Esophagus muscularis mucosa (tissue), 3 donors: ENCODE data around the gene REG4.

Experiments
- POLR2A ChIP-seq: fragments of 450-650 bp; IDR thresholded peaks from one replicate; pipeline ENCODE4 v1.6.1; 2017; ENCODE audit warnings: antibody characterized with exemption, moderate library complexity, mild to moderate bottlenecking, low read depth
- POLR2AphosphoS5 ChIP-seq, 2 donors: sonication (generic); formaldehyde crosslinking; IDR thresholded peaks; one replicate each; pipeline ENCODE4 v1.6.1; 2017; ENCODE audit warnings: antibody characterized with exemption in 2 of 2
- TF ChIP-seq, protein P1 (sequence below), 3 experiments: fragments of 200-600 bp in 2 of 3; fragments of 450-650 bp in 1 of 3; sonication (generic) in 2 of 3; IDR thresholded peaks; one replicate each; pipeline ENCODE4 v1.5.1; 2017 to 2019; ENCODE audit warnings: antibody characterized with exemption in 3 of 3, mild to moderate bottlenecking in 2 of 3, moderate library complexity in 1 of 3

DNA sequence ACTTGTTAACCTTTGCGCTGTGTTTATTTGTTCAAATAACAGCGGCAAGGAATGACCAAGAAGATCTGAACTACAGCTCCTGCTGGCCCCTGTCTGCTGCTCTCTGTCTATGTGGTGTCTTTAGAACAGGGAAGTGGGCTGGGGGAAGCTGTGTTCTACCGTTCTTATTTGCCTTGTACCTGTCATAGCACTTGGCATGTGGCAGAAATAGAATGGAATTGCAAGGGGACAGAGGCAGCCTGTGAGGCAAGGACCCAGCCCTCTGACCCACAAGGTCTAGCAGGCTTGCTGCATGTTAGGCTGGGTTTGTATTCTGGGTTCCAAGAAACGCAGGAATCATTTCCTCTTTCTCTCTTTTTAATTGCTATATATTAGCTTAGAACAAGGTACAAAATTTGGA, 63.2 kb downstream of the REG4 start:
- TF ChIP-seq, protein P1, sequence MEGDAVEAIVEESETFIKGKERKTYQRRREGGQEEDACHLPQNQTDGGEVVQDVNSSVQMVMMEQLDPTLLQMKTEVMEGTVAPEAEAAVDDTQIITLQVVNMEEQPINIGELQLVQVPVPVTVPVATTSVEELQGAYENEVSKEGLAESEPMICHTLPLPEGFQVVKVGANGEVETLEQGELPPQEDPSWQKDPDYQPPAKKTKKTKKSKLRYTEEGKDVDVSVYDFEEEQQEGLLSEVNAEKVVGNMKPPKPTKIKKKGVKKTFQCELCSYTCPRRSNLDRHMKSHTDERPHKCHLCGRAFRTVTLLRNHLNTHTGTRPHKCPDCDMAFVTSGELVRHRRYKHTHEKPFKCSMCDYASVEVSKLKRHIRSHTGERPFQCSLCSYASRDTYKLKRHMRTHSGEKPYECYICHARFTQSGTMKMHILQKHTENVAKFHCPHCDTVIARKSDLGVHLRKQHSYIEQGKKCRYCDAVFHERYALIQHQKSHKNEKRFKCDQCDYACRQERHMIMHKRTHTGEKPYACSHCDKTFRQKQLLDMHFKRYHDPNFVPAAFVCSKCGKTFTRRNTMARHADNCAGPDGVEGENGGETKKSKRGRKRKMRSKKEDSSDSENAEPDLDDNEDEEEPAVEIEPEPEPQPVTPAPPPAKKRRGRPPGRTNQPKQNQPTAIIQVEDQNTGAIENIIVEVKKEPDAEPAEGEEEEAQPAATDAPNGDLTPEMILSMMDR (IDR thresholded peaks at IDR 0.05) = no peak
- TF ChIP-seq POLR2A = no peak
- TF ChIP-seq POLR2AphosphoS5 (IDR thresholded peaks at IDR 0.05) = no peak
